ENCODE data around the gene KNOP1.

DNA sequence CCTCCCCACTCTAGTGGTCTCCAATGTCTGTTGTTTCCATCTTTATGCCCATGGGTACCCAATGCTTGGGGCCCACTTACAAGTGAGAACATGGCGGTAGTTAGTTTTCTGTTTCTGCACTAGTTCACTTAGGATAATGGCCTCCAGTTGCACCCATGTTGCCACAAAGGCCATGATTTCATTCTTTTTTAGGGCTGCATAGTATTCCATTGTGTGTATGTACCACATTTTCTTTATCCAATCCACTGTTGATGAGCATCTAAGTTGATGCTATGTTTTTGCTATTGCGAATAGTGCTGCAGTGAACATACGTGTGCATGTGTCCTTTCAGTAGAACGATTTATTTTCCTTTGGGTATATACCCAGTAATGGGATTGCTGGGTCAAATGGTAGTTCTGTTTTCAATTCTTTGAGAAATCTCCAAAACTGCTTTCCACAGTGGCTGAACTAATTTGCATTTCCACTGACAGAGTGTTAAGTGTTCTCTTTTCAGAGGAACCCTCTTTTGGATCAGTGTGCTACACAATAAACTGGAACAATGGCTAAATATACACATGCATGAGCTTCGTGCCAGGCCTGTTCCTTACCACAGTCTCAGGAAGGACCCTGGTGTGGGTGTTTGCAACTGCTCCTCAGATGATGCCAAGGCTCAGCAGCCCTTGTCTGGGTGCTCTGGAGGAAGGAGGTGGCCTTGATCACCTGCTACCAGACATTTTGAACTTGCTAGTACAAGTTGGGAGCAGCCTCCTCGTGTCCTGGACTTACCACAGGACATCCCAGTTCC is 34.4 kb downstream of the KNOP1 start:
- TF ChIP-seq, protein P1, sequence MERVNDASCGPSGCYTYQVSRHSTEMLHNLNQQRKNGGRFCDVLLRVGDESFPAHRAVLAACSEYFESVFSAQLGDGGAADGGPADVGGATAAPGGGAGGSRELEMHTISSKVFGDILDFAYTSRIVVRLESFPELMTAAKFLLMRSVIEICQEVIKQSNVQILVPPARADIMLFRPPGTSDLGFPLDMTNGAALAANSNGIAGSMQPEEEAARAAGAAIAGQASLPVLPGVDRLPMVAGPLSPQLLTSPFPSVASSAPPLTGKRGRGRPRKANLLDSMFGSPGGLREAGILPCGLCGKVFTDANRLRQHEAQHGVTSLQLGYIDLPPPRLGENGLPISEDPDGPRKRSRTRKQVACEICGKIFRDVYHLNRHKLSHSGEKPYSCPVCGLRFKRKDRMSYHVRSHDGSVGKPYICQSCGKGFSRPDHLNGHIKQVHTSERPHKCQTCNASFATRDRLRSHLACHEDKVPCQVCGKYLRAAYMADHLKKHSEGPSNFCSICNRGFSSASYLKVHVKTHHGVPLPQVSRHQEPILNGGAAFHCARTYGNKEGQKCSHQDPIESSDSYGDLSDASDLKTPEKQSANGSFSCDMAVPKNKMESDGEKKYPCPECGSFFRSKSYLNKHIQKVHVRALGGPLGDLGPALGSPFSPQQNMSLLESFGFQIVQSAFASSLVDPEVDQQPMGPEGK (CRISPR knock-in tag; IDR thresholded peaks at IDR 0.05; ENCODE audit: borderline replicate concordance) = no peak
- TF ChIP-seq ZFP3 (CRISPR knock-in tag; IDR thresholded peaks at IDR 0.05) (no peak), TOX (CRISPR knock-in tag; IDR thresholded peaks at IDR 0.05; ENCODE audit: borderline replicate concordance) (no peak), ARNTL (CRISPR knock-in tag; IDR thresholded peaks at IDR 0.05; ENCODE audit: borderline replicate concordance, low read depth) (no peak), ZC3H10 (CRISPR knock-in tag; IDR thresholded peaks at IDR 0.05) (no peak), SNAI2 (CRISPR knock-in tag; IDR thresholded peaks at IDR 0.05) (no peak), RARB (CRISPR knock-in tag; IDR thresholded peaks at IDR 0.05) (no peak), OSR1 (CRISPR knock-in tag; IDR thresholded peaks at IDR 0.05) (no peak)

Data from SK-N-SH treated with all-trans-retinoic acid at 6 μM for 48 hours (cell line).